HG02840 (cell line): ENCODE data around the gene AP2A2.
"Not testable (repeated sequence)": the region's sequence is repeated elsewhere in the genome, so short reads cannot be mapped to it uniquely, and the experiment has no call there.

Source experiments
- ATAC-seq: cut with Tn5 transposase; IDR thresholded peaks from one replicate; pipeline ENCODE4 v1.9.1; 2021; ENCODE audit warnings: mild to moderate bottlenecking, moderate library complexity, moderate number of reproducible peaks; ENCODE audit not compliant: unreplicated experiment, low FRiP score

The AP2A2 gene

DNA sequence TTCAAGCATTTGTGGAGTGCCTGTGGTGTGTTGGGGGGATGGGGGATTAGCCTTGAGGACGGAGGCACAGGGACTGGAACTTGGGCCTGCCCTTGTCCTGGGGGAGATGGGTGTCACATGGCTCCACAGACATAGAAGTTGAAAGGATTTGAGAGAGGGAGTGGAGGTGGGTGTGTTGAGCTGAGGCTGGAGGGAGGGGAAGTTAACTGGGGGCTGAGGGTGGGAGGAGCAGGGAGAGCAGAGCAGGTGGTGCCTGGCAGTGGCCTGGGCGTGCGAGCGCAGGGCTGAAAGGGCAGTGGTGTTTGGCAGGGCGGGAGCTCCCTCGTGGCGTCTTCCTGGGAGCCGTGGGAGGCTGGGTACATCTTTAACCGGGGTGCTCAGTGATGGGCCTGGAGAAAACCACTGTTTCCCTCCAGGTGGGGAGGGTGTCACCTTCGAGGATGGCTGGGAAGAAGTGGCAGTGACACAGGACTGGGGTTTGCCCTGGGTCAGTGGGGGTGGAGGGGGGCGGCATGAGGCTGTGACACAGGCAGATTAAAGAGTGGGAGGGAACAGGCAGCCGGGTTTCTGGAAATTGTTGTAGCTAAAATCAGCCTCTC lies 45.5 kb downstream of the AP2A2 start:
- ATAC-seq: no peak

DNA sequence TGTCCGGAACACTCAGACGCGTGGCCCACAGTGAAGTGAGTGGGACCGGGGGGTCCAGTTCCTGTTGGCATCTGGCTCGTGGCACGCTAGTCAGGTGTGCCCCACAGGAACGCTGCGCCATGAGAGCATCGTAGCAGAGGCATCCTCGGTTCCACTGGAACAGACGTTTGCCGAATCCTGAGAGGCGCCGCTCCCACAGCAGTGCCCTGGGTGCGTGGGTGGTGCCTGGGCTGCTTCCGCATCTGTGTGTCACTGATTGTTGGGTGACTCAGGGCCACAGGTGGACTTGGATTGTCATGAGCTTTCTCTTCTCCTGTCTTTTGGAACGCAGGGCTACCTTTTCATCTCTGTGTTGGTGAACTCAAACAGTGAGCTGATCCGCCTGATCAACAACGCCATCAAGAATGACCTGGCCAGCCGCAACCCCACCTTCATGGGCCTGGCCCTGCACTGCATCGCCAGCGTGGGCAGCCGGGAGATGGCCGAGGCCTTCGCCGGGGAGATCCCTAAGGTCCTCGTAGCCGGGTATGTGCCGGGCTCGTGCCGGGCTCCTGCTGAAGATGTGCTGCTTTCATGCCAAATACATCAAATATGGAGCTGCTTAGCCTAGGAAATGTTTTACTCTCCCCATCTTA lies 46.2 kb downstream of the AP2A2 start:
- no peak for ATAC-seq

DNA sequence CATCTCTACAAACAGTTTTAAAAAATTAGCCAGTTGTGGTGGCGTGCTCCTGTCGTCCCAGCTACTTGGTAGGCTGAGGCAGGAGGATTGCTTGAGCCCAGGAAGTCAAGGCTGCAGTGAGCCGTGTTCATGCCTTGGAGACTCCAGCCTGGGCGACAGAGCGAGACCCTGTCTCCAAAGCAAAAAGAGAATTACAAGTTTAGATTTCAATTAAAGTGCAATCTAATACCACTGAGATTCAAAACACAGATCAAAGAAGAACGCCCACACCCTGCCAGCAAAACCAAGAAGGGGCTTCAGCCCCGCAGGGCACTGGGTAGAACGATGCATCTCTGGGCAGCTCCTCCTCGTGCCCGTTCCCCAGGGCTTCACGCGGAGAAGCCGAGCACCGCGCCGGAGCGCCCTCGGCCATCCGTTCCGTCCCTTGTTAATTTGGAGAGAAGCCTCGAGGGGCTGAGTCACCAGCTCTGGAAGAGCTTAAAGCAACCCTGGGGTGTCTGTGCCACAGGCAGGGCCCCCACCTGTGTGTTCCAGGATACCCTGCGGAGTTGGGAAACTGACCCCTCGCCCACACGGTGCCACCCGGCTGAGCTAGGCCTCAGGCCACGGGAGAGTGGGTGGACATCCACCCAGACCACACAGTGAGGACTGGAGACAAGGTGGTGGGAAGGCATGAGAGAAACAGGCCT lies 47.0 kb downstream of the AP2A2 start:
- ATAC-seq: no peak

DNA sequence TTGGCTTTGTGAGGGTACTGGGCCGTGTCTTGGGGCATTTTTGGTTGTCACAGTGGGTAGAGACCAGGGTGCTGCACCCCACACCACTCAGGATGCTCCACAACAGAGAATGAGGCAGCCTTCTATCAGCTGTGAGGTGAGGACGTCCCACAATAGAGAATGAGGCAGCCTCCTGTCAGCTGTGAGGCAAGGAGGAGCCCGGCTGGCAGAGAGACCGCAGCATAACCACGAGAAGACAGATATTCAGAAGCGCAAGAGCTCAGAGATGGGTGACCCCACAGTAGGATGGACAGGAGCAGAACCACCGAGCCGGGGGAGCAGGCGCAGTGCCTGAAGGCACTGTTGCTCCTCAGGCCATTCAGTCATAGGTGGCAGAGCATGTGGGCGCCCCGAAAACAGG lies 47.6 kb downstream of the AP2A2 start:
- no peak for ATAC-seq

DNA sequence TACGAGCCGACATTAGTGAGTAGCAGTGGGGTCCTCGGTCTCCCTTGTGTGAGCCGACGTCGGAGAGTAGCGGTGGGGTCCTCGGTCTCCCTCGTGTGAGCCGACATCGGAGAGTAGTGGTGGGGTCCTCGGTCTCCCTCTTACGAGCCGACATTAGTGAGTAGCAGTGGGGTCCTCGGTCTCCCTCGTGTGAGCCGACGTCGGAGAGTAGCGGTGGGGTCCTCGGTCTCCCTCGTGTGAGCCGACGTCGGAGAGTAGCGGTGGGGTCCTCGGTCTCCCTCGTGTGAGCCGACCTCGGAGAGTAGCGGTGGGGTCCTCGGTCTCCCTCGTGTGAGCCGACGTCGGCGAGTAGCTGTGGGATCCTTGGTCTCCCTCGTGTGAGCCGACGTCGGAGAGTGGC lies 49.7 kb downstream of the AP2A2 start:
- ATAC-seq: not testable (repeated sequence)

DNA sequence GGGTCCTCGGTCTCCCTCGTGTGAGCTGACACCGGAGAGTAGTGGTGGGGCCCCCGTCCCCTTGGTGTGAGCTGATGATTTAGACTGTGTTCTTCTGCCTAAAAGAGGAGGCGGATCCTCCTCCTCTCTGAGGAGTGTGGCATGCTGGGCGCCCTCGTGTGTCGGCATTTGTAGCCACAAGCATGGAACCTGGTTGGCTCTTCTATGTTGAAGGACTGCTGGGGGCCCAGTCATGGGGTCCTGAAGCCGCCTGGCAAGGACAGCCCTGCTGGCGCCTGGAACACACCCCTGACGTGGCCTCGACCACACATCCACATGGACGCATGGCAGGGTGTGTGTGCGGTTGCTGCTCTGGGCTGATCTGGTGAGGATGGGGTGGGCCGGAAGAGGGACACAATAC lies 50.2 kb downstream of the AP2A2 start:
- ATAC-seq: no peak

DNA sequence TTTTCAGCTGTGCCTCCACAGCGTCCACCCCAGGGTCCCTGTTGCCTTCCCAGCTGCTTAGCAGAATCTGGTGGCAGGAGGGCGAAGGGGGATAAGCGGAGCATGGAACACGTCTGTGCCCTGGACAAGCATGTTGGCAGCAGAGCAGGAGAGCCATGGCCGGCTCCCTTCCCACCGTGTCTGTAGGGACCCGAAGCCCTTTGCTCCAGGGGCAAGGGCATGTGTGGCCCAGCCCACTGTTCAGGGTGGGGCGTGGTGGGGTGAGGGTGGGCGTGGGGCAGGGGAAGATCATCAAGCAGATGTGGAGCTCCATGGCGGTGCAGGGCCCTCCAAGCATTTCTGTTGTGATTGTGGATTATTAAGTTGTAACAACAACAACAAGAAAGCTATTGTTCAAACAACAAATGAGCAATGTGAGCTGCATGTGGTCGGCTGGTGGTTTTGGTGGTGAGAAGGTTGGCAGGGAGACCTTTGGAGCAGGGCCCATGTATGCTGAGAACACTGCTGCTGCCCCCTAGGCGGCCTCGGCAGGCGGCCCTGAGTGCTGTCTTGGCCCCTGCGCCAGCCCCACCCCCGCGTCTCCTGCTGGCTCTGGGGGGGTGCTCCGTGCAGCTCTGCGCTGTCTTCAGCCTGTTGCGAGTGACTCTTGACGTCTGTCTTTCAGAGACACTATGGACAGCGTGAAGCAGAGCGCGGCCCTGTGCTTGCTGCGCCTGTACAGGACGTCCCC lies 50.9 kb downstream of the AP2A2 start:
- ATAC-seq: no peak

DNA sequence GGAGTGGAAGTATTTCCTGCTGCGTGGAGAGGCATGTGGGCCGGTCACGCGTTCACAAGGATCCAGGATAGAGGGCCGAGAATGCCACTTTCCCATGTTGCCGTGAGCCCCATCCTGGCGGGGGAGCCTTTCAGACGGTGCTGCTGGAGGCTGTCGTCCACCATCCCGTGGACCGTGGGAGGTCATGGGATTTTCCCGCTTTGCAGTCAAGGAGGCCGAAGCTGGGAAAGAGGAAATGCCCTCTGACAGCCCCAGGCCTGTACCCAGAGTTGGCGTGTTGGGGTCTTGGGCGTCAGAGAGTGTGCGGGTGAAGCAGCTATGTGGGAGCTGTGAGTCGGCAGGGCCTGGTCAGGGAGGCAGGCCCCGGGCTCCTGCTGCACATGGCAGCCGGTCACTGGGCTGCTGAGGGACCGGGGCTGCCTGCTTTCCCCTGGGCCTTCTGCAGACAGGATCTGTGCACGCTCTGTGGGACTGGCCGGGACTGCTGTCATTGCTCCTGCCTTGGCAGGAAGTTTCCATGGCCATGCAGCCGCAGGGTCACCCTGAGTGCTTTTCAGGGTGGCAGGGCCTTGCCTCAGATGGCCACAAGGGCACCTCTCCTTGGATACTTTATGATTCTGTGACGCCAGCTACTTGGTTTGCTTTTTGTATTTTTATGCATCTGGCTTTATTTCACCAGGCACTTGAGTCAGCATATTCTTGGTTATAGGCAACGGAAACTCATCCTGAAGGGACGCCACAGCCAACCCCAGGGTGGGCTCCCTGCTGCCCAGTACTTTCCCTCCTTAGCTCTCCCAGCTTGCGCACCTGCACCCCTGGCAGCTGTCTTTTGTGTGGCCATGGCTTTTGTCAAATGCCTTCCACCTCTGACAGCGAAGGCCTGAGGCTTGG lies 52.4 kb downstream of the AP2A2 start:
- ATAC-seq: no peak

DNA sequence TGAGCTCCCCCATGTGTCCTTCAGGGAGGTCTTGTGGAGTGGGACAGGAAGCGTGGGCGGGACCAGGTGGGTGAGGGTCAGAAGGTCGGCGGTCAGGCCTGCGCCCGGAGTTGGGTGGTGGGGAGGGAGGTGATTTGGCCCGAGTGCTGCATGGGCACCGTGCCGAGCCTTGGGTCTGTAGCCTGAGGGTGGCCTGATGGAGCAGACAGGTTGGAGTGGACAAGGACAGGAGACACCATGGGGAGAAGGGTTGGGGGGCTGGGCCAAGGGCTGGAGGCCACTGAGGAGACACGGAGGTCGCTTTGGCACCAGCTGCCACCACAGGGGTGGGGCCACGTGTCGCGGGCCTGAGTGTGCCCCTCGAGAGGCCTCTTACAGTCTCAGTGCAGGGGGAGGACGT lies 53.1 kb downstream of the AP2A2 start:
- ATAC-seq: no peak

DNA sequence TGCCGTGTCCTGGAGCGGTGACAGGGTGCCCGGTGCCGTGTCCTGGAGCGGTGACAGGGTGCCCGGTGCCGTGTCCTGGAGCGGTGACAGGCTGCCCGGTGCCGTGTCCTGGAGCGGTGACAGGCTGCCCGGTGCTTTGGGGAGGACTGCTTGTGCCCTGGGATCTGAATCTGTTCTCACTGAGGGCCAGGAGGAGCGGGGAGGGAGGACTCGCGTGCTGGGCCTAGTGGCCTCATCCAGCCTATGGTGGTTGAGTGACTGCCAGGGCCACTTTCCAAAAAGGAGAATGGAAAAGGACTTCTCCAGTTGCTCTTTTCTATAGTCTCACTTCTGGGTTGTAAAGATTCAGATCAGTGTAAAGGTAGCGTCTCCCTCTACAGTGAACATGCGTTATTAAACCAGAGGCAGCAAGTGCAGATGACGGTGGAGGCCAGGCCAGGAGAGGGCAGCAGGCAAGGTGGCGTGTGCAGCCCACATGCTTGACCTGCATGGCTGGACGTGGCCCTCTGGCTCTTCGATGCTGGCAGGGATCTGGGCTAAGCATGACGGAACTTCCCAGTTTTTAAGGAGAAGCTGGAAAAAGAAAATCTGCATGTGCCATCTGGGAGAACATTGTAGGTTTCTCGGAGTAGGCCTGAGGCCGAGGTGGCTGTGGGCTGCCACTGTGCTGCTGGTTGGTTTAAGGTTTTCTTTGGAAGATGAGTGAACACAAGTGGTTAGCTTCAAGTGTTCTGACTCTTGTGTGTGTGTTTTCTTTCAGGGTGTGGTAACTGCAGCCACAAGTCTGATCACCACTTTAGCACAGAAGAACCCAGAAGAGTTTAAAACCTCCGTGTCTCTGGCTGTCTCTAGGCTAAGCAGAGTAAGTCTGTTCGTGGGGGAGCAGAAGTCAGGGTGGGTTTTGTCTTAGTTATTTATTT lies 55.0 kb downstream of the AP2A2 start:
- ATAC-seq: no peak

DNA sequence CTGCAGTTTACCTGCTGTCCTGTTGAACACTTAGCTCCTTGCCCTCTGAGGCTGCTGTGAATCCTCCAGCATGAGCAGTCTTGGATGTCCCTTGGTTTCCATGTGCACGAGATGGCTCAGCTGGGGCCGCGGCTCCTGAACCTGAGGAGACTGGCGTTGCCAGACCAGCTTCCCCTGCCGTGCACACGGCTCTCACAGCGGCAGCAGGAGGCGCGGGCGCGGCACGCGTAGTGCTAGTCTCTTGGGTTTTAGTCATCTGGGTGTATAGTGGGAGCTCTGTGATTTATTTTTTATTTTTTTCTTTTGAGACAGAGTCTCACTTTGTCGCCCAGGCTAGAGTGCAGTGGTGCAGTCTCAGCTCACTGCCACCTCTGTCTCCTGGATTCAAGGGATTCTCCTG lies 56.1 kb downstream of the AP2A2 start:
- no peak for ATAC-seq

DNA sequence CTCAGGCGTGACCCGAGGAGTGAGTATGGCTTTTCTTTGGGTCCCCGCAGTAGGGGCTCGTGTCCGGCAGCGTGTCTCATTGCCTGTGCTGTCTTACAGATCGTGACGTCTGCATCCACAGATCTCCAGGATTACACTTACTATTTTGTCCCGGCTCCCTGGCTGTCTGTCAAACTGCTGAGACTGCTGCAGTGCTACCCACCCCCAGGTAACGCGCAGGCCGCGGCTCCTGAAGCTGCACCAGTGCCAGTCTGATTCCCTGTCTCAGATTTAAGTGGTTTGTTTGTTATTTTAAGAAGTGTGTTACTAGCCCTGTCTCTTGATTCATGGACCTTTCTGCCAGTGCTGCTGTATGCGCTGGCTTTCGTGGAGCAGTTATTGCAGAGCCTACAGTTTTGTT lies 58.9 kb downstream of the AP2A2 start:
- ATAC-seq: no peak

DNA sequence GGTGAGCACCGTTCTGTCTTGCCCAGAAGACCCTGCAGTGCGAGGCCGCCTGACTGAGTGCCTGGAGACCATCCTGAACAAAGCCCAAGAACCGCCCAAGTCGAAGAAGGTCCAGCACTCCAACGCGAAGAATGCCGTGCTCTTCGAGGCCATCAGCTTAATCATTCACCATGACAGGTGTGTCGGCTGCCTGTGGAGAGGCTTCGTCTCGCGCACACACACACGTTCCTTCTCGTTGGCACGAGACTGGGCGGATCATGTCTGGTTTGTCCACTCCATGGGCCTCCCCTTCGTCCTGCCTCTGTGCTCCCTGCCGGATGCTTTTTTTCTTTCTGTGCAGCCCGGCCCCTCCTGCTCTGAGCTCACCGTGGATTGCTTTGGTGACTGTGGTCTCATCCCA lies 59.7 kb downstream of the AP2A2 start:
- ATAC-seq: no peak

DNA sequence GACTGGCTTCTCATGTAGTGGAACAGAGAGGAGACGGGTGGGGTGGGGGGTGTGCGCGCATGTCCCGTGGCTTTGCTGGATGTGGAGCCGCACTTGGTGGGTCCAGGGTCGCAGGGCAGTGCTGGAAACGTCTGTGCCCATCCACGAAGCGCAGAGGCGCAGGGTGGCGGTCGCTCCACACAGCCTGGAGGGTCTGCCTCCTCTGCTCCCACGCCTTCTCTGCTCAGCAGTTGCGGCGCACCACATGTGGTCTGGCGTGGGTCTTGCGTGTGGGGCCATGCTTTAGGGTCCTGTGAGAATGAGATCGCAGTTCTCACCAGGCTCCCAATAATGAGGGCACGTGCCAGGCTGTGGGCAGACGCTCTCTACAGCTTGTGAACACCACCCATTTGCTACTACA lies 60.2 kb downstream of the AP2A2 start:
- no peak for ATAC-seq

DNA sequence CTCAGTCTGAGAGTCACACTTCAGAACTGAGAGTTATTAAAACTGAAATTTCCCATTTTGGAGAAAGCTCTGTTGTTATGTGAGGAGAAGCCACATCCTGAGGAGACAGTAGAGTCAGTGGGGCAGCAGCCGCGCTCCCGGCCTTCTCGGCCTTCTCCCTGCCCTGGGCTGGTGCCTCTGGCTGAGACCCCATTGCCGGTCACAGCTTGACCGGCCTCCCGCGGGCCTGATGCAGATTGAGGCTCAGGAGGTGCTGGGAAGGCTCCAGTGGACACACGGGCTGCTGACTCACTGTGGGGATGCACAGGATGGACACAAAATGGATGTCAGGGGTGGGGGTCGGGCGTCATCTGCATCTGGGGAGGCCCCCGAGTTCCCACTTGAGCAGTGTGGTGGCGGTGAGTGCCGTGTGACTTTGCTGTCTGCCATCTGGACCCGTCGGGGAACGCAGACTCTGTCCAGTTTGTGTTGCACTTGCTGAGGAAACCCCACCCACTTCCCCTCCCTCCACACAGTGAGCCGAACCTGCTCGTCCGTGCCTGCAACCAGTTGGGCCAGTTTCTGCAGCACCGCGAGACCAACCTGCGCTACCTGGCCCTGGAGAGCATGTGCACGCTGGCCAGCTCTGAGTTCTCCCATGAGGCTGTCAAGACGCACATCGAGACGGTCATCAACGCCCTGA lies 60.7 kb downstream of the AP2A2 start:
- ATAC-seq: no peak

DNA sequence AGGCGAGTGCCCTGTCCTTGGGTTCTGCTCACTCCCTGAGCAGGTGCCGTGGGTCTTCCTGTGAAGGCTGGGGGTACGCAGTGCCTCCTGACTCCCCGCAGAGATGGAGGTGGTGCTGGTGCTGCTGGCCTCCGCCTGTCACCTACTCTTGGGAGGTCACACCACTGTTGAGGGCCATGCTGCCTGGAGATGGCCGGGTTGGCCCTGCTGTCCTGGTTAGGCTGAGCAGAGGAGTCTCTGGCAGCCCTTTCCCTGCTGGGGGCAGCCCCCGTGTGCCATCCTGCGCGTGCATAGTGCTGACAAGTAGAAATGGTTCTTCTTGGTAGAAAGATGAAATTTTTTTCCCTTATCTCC lies 61.3 kb downstream of the AP2A2 start:
- ATAC-seq: no peak

DNA sequence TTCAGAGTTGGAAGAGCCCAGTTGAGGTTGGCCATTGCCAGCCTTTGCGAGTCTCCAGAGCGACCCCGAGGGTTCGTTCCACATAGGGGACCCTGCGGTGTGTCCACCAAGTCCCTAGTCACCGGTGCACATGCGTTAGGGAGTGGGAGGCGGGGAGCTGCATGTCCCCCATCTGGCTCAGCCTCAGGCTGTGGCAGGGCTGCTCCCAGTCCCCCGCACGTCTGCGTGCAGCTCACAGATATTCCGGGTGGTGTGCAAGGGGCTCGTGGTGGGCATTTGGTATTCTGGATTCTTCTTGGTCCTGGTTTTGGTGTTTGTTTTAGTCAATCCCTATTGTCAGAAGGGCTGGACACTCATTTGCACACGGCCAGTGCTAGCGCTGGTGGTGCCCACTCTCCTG lies 62.0 kb downstream of the AP2A2 start:
- ATAC-seq: no peak

DNA sequence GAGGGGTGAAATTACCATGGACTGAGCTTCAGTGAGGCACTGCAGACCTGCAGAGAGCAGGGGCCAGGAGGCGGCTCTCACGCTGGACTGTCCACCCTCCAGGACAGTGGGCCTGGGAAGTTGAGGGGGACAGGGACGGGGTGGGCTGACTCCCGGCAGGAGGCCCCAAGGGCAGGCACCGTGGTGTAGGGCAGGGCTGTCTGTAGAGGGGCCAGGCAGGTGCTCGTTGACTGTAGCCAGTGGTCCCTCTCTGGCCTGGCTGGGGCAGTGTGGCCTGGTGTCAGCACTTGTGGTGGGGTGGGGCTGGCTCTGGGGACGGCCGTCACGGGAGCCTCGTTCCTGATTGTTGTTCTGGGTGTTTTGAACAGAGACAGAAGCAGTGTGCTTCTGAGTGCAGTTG lies 64.4 kb downstream of the AP2A2 start:
- ATAC-seq: no peak

DNA sequence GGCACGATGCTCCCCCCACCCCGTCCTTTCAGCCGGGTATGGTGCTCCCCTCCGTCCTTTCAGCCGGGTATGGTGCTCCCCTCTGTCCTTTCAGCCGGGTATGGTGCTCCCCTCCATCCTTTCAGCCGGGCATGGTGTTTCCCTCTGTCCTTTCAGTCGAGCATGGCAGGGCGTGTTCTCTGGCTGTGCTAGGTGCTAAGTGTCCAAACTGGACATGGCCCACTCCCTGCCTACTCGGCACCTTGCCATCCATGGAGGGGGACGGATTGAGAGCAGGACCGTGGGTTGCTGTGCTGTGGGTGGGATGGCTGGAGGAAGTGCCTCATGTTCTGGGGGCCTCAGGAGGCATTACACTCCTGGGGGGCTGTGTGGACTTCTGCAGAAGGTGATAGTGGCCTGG lies 65.4 kb downstream of the AP2A2 start:
- ATAC-seq: no peak
